CD4-positive, alpha-beta T cell treated with Interleukin-17A for 4 hours (primary cell): ENCODE data around the gene GPX8.
A peak's percentile ranks its signal among the peaks of the same experiment; 100 is the strongest.

ENCODE experiments used
- DNase-seq: peaks from one replicate; pipeline ENCODE4 v3.0.0-alpha.2; 2020; ENCODE audit warnings: mixed read lengths

The GPX8 gene

GRCh38 chr5:55159763-55160492 is at the start of gene GPX8:
Gene GPX8, plus strand, starts transcription at chr5:55160171. Its CDS starts 22 bp downstream, at chr5:55160193.
- peak; percentile 40 for DNase-seq

- DNase-seq = no peak
Measured at GRCh38 chr5:55110217-55110616, 49.8 kb upstream of the GPX8 start.

- no peak for DNase-seq
Measured at GRCh38 chr5:55113327-55113726, 46.6 kb upstream of the GPX8 start.

- no peak for DNase-seq
Measured at GRCh38 chr5:55114061-55114460, 45.9 kb upstream of the GPX8 start.

- no peak for DNase-seq
Measured at GRCh38 chr5:55123365-55123764, 36.6 kb upstream of the GPX8 start.

GRCh38 chr5:55134053-55134722 is 25.8 kb upstream of the GPX8 start:
- DNase-seq = no peak

GRCh38 chr5:55136521-55136920 is 23.4 kb upstream of the GPX8 start:
- DNase-seq = no peak

- DNase-seq = no peak
Measured at GRCh38 chr5:55140908-55141665, 18.9 kb upstream of the GPX8 start.

- DNase-seq = no peak
Measured at GRCh38 chr5:55141945-55142690, 17.9 kb upstream of the GPX8 start.

- no peak for DNase-seq
Measured at GRCh38 chr5:55143624-55144023, 16.3 kb upstream of the GPX8 start.

- no peak for DNase-seq
Measured at GRCh38 chr5:55146080-55146479, 13.9 kb upstream of the GPX8 start.

GRCh38 chr5:55146543-55147151 is 13.3 kb upstream of the GPX8 start:
- peak; percentile 86 for DNase-seq

GRCh38 chr5:55149308-55149795 is 10.6 kb upstream of the GPX8 start:
- no peak for DNase-seq

- no peak for DNase-seq
Measured at GRCh38 chr5:55151923-55152842, 7.8 kb upstream of the GPX8 start.

- DNase-seq = no peak
Measured at GRCh38 chr5:55154873-55155272, 5.1 kb upstream of the GPX8 start.

GRCh38 chr5:55160493-55161209 is 680 bp downstream of the GPX8 start:
- no peak for DNase-seq

- no peak for DNase-seq
Measured at GRCh38 chr5:55162666-55163065, 2.7 kb downstream of the GPX8 start.

- DNase-seq = no peak
Measured at GRCh38 chr5:55171471-55171870, 11.5 kb downstream of the GPX8 start.

- peak; percentile 63 for DNase-seq
Measured at GRCh38 chr5:55172051-55172899, 12.3 kb downstream of the GPX8 start.
